Measurements from ENCODE around the gene TRIM65.

DNA sequence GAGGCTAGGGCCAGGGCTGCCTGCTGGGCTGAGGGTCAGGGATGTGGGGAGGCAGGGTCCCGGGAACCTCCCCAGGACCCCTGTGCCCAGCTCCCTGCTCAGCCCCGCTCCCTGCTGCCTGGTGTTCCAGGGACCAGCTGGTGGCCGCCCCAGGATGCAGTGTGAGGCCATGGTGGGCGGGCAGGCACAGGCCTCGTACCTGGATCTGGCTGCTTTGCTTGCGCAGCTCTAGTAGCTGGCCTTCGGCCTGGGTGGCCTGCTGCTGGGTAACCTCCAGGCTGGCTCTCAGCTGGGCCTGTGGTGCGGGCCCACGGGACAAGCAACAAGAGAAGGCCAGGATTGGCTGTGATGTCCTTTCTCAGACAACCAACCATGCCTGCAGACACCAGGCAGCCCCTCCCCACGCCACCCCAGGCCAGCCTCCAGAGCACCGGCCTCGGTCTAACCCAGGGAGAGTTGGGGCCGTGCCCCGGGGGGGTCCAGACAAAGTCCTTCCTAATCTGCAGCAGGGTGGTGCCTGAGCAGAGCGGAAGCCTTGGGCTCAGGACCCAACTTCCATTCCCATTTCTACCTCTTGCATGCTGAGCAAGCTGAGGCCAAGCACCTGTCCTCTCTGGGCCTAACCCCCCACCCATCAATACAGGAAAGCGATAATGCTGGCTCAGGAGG is 4.1 kb downstream of the TRIM65 start:
- TF ChIP-seq CTCF (conservative IDR thresholded peaks at IDR 0.05) (no peak), EZH2 (IDR thresholded peaks at IDR 0.05; ENCODE audit: low read depth) (no peak)

All from PC-9 (cell line).